Breast epithelium (tissue), 4 donors: ENCODE results near the gene MAD1L1. TPM values are rescaled to one million over a fixed set of nuclear protein-coding genes. Genes with fewer than 3 reads are reported as not detected.

Source experiments
- DNase-seq, 2 donors: peaks; one replicate each; pipeline ENCODE4 v3.0.0-alpha.2; 2019; ENCODE audit warnings: low spot score in 2 of 2
- H3K27ac ChIP-seq, 2 donors: fragments of 200-600 bp; sonication (generic) in 1 of 2; one replicate each; pipeline ENCODE4 v1.5.1; 2016 to 2019; ENCODE audit warnings: mild to moderate bottlenecking in 1 of 2
- H3K27me3 ChIP-seq, 2 donors: fragments of 200-600 bp; sonication (generic) in 1 of 2; one replicate each; pipeline versions ENCODE4 v1.5.1 to v1.6.0; 2017 to 2019; ENCODE audit warnings: control low read depth in 1 of 2, mild to moderate bottlenecking in 1 of 2
- H3K36me3 ChIP-seq: fragments of 200-600 bp; one replicate; pipeline ENCODE4 v1.5.1; 2019
- H3K4me1 ChIP-seq, 2 donors: fragments of 200-600 bp; sonication (generic); one replicate each; pipeline ENCODE4 v1.5.1; 2016 to 2019; ENCODE audit warnings: control low read depth in 1 of 2
- H3K4me3 ChIP-seq, 3 donors: fragments of 200-600 bp; sonication (generic); 1 replicate in 2 of 3; 2 replicates in 1 of 3; pipeline ENCODE4 v1.5.1; 2016 to 2019; ENCODE audit warnings: mild to moderate bottlenecking in 3 of 3, moderate library complexity in 2 of 3
- H3K9me3 ChIP-seq, 2 donors: fragments of 200-600 bp; sonication (generic) in 1 of 2; one replicate each; pipeline ENCODE4 v1.5.1; 2016 to 2019; ENCODE audit warnings: control low read depth in 1 of 2
- CTCF ChIP-seq, 3 donors: fragments of 450-650 bp; IDR thresholded peaks; one replicate each; pipeline ENCODE4 v1.5.1; 2016 to 2017; ENCODE audit warnings: antibody characterized with exemption in 3 of 3, mild to moderate bottlenecking in 3 of 3, moderate library complexity in 3 of 3
- POLR2A ChIP-seq: fragments of 450-650 bp; IDR thresholded peaks from one replicate; pipeline ENCODE4 v1.6.1; 2016; ENCODE audit warnings: antibody characterized with exemption, mild to moderate bottlenecking, moderate library complexity
- POLR2AphosphoS5 ChIP-seq, 3 donors: sonication (generic); formaldehyde crosslinking; IDR thresholded peaks; one replicate each; pipeline ENCODE4 v1.6.1; 2017; ENCODE audit warnings: antibody characterized with exemption in 3 of 3
- intact Hi-C: fragments of 100-400 bp; cut with DNase I; formaldehyde crosslinking; loops from one replicate; pipeline ENCODE4 v1.15.1; 2023; ENCODE audit warnings: low total_unique reads
- total RNA-seq, 3 donors: library from RNA; depleted of rRNA; stranded (reverse); fragments of >200 nt; gene quantifications; one replicate each; pipeline ENCODE4 v1.1.0, GENCODE V29; 2016

Gene MAD1L1
- total RNA-seq, 3 donors from 2014 or later, result 27.7 to 33.9 (median 28.8) TPM

- intact Hi-C loops, result no loop called here
- H3K4me3 ChIP-seq, result no peak overlapping the region
Observed at GRCh38 chr7:1889556-1890181, 343.1 kb downstream of the MAD1L1 start.

GRCh38 chr7:1889091-1889490 lies 343.7 kb downstream of the MAD1L1 start:
- Histone ChIP-seq H3K27ac (no peak overlapping the region), H3K4me1 (no peaks in the 10 kb centered on the region), H3K9me3 (no peaks in the 10 kb centered on the region), H3K36me3 (no peaks in the 10 kb centered on the region), H3K27me3 (no peaks in the 10 kb centered on the region), H3K4me3 (no peak overlapping the region)
- no peak for DNase-seq
- TF ChIP-seq POLR2A, result no peak
- no peak for TF ChIP-seq CTCF (IDR thresholded peaks at IDR 0.05)
- TF ChIP-seq POLR2AphosphoS5 (IDR thresholded peaks at IDR 0.05), result no peak
- intact Hi-C loops, result no loop called here

More at GRCh38 chr7:1889556-1890181, 343.1 kb downstream of the MAD1L1 start:
- DNase-seq, result no peak
- H3K36me3 ChIP-seq, result no peaks in the 10 kb centered on the region
- TF ChIP-seq CTCF (IDR thresholded peaks at IDR 0.05) (no peak), POLR2A (no peak), POLR2AphosphoS5 (IDR thresholded peaks at IDR 0.05) (no peak)
- H3K9me3 ChIP-seq, result no peaks in the 10 kb centered on the region
- no peaks in the 10 kb centered on the region for H3K4me1 ChIP-seq
- no peaks in the 10 kb centered on the region for H3K27me3 ChIP-seq
- no peak overlapping the region for H3K27ac ChIP-seq

- no peaks in the 10 kb centered on the region for H3K4me1 ChIP-seq
- no peaks in the 10 kb centered on the region for H3K36me3 ChIP-seq
- H3K27ac ChIP-seq, result no peak overlapping the region
- no peaks in the 10 kb centered on the region for H3K27me3 ChIP-seq
- H3K4me3 ChIP-seq, result no peak overlapping the region
- intact Hi-C loops, result no loop called here
- H3K9me3 ChIP-seq, result no peaks in the 10 kb centered on the region
- TF ChIP-seq CTCF (IDR thresholded peaks at IDR 0.05) (no peak), POLR2AphosphoS5 (IDR thresholded peaks at IDR 0.05) (no peak), POLR2A (no peak)
- no peak for DNase-seq
Observed at GRCh38 chr7:1888425-1888824, 344.3 kb downstream of the MAD1L1 start.

- H3K4me1 ChIP-seq, result no peaks in the 10 kb centered on the region
- intact Hi-C loops, result no loop called here
- H3K9me3 ChIP-seq, result no peaks in the 10 kb centered on the region
- no peaks in the 10 kb centered on the region for H3K27me3 ChIP-seq
- no peaks in the 10 kb centered on the region for H3K36me3 ChIP-seq
- TF ChIP-seq CTCF (IDR thresholded peaks at IDR 0.05), result no peak
- TF ChIP-seq POLR2AphosphoS5 (IDR thresholded peaks at IDR 0.05), result no peak
- TF ChIP-seq POLR2A, result no peak
- DNase-seq, result no peak
- H3K27ac ChIP-seq, result no peak overlapping the region
- no peak overlapping the region for H3K4me3 ChIP-seq
Observed at GRCh38 chr7:1887251-1887650, 345.5 kb downstream of the MAD1L1 start.

- intact Hi-C loops, result no loop called here
- no peaks in the 10 kb centered on the region for H3K9me3 ChIP-seq
- H3K4me1 ChIP-seq, result no peaks in the 10 kb centered on the region
- H3K36me3 ChIP-seq, result no peaks in the 10 kb centered on the region
- H3K4me3 ChIP-seq, result no peak overlapping the region
- no peak overlapping the region for H3K27ac ChIP-seq
- TF ChIP-seq POLR2A (no peak), CTCF (IDR thresholded peaks at IDR 0.05) (no peak), POLR2AphosphoS5 (IDR thresholded peaks at IDR 0.05) (no peak)
- no peaks in the 10 kb centered on the region for H3K27me3 ChIP-seq
- peak in 1 of 2 donors; percentile 22 for DNase-seq
Observed at GRCh38 chr7:1886361-1887064, 346.2 kb downstream of the MAD1L1 start.
